Measurements from ENCODE around the gene NFKBIL1.
"Not testable (repeated sequence)": the region's sequence is repeated elsewhere in the genome, so short reads cannot be mapped to it uniquely, and the experiment has no call there.

Gene NFKBIL1

GRCh38 chr6:31582230-31582643, 34.8 kb downstream of the NFKBIL1 start, which contains the start of gene LTB:
LTB (minus strand) TSS chr6:31582424; CDS start chr6:31582417, 7 bp downstream.
- DNase-seq, result no peak

- DNase-seq, result no peak
These were observed 38.1 kb downstream of the NFKBIL1 start for GRCh38 chr6:31585491-31585890.

GRCh38 chr6:31586008-31586407, 38.6 kb downstream of the NFKBIL1 start, which contains the start of gene LST1:
LST1 (plus strand) TSS chr6:31586277; CDS start chr6:31587300, 1,023 bp downstream.
- DNase-seq, result no peak

GRCh38 chr6:31586599-31587281, 39.3 kb downstream of the NFKBIL1 start:
- DNase-seq, result no peak

GRCh38 chr6:31587791-31588777, 40.7 kb downstream of the NFKBIL1 start:
- DNase-seq, result no peak

GRCh38 chr6:31588871-31589650, 41.7 kb downstream of the NFKBIL1 start:
- DNase-seq, result no peak

- not testable (repeated sequence) for DNase-seq
These were observed 43.3 kb downstream of the NFKBIL1 start for GRCh38 chr6:31590691-31591090.

- no peak for DNase-seq
These were observed 45.0 kb downstream of the NFKBIL1 start for GRCh38 chr6:31592396-31592771.

- no peak for DNase-seq
These were observed 49.6 kb downstream of the NFKBIL1 start for GRCh38 chr6:31597006-31597405.

- no peak for DNase-seq
These were observed 59.9 kb downstream of the NFKBIL1 start for GRCh38 chr6:31607317-31607716.
